Keratinocyte (primary cell): Measurements from ENCODE around the gene CHST8. TPM values are rescaled to one million over a fixed set of nuclear protein-coding genes. Genes with fewer than 3 reads are reported as not detected.

Experiments
- DNase-seq: peaks from one replicate; pipeline ENCODE4 v3.0.0-alpha.2; 2011; ENCODE audit warnings: low read depth, missing footprints, low spot score
- FAIRE-seq: peaks from 2 replicates; lab custom pipeline; 2011; peaks lifted over from hg19 to GRCh38; lab: Jason Lieb, UNC
- H2AFZ ChIP-seq: 2 replicates; pipeline ENCODE4 v1.6.0; 2012; ENCODE audit warnings: low read length, control low read depth, inconsistent platforms; ENCODE audit not compliant: control insufficient read depth
- H3K27ac ChIP-seq: 2 replicates; pipeline ENCODE4 v1.5.1; 2011; ENCODE audit warnings: low read length; ENCODE audit not compliant: control insufficient read depth, insufficient read depth
- H3K27me3 ChIP-seq: 3 replicates; pipeline ENCODE4 v1.6.0; 2011; ENCODE audit warnings: low read length; ENCODE audit not compliant: control insufficient read depth, insufficient read depth; ENCODE audit errors: extremely low read depth
- H3K36me3 ChIP-seq, 2 experiments: 2 replicates in 1 of 2; 3 replicates in 1 of 2; pipeline ENCODE4 v1.5.1; 2011; ENCODE audit warnings: low read length in 2 of 2, mild to moderate bottlenecking in 1 of 2; ENCODE audit not compliant: control insufficient read depth in 2 of 2, insufficient read depth in 2 of 2; ENCODE audit errors: extremely low read depth in 1 of 2
- H3K4me1 ChIP-seq: 3 replicates; pipeline ENCODE4 v1.5.1; 2011; ENCODE audit warnings: low read length; ENCODE audit not compliant: control insufficient read depth, insufficient read depth; ENCODE audit errors: extremely low read depth
- H3K4me2 ChIP-seq: 3 replicates; pipeline ENCODE4 v1.6.0; 2011; ENCODE audit warnings: low read depth, low read length; ENCODE audit not compliant: control insufficient read depth, insufficient read depth; ENCODE audit errors: extremely low read depth
- H3K4me3 ChIP-seq, 3 experiments: fragments of 200-600 bp in 1 of 3; sonication (generic) in 1 of 3; 2 replicates in 2 of 3; 3 replicates in 1 of 3; pipeline ENCODE4 v1.5.1; 2011 to 2016; ENCODE audit warnings: low read length in 3 of 3, mild to moderate bottlenecking in 3 of 3, control low read depth in 2 of 3, inconsistent platforms in 1 of 3, low read depth in 1 of 3, mixed read lengths in 1 of 3, mixed run types in 1 of 3, moderate library complexity in 1 of 3; ENCODE audit not compliant: control insufficient read depth in 2 of 3, insufficient read depth in 2 of 3; ENCODE audit errors: extremely low read depth in 1 of 3
- H3K79me2 ChIP-seq: 2 replicates; pipeline ENCODE4 v1.6.0; 2012; ENCODE audit warnings: low read length; ENCODE audit not compliant: control insufficient read depth, insufficient read depth
- H3K9ac ChIP-seq: 3 replicates; pipeline ENCODE4 v1.6.0; 2011; ENCODE audit warnings: low read length; ENCODE audit not compliant: control insufficient read depth, insufficient read depth; ENCODE audit errors: extremely low read depth
- H3K9me1 ChIP-seq: 3 replicates; pipeline ENCODE4 v1.6.0; 2011; ENCODE audit warnings: low read length; ENCODE audit not compliant: control insufficient read depth, insufficient read depth; ENCODE audit errors: extremely low read depth
- H3K9me3 ChIP-seq: 2 replicates; pipeline ENCODE4 v1.5.1; 2012; ENCODE audit warnings: low read depth, low read length; ENCODE audit not compliant: control insufficient read depth
- H4K20me1 ChIP-seq: 3 replicates; pipeline ENCODE4 v1.6.0; 2011; ENCODE audit warnings: low read length; ENCODE audit not compliant: control insufficient read depth, insufficient read depth; ENCODE audit errors: extremely low read depth
- CTCF ChIP-seq, 3 experiments: IDR thresholded peaks in 1 of 3; conservative IDR thresholded peaks in 1 of 3; optimal IDR thresholded peaks in 1 of 3; 2 replicates in 2 of 3; 3 replicates in 1 of 3; pipeline versions ENCODE3 to v1.5.1; 2011; ENCODE audit warnings: low read length in 3 of 3, mild to moderate bottlenecking in 3 of 3, moderate library complexity in 2 of 3, control low read depth in 1 of 3, inconsistent platforms in 1 of 3; ENCODE audit not compliant: insufficient read depth in 2 of 3; ENCODE audit errors: extremely low read depth in 1 of 3
- EZH2 ChIP-seq: IDR thresholded peaks from one replicate; pipeline ENCODE4 v1.6.1; 2012; ENCODE audit warnings: inconsistent platforms, mild to moderate bottlenecking, low read length, moderate library complexity
- dilution Hi-C: fragments of 300-500 bp; cut with MboI; formaldehyde crosslinking; loops from one replicate; pipeline ENCODE4 v1.7.0; 2020; ENCODE audit warnings: low sequenced_read_pairs; ENCODE audit not compliant: extremely low pct_ligation_motif_present
- polyA plus RNA-seq, 5 experiments: library from polyadenylated mRNA; depleted of rRNA in 3 of 5; stranded (reverse) in 3 of 5; stranded (forward) in 1 of 5; unstranded in 1 of 5; fragments of >200 nt; gene quantifications; 1 replicate in 1 of 5; 2 replicates in 3 of 5; 3 replicates in 1 of 5; pipeline versions ENCODE4 v1.2.1 to v1.2.3, GENCODE V29; 2011 to 2012; ENCODE audit warnings: missing spikeins in 2 of 5, low read depth in 1 of 5, low replicate concordance in 1 of 5

CHST8 gene
- polyA plus RNA-seq, 1 donor (not counting 4 experiments of a cell fraction or from before 2014, with no cell fraction given), result not detected

- no peaks in the 10 kb centered on the region for H3K79me2 ChIP-seq
- H2AFZ ChIP-seq, result no peak overlapping the region
- H3K9me3 ChIP-seq, result no peaks in the 10 kb centered on the region
- no peaks in the 10 kb centered on the region for H3K36me3 ChIP-seq
- H3K9me1 ChIP-seq, result no peaks in the 10 kb centered on the region
- no peak overlapping the region for H3K9ac ChIP-seq
- dilution Hi-C loops, result no loop called here
- H3K4me1 ChIP-seq, result peaks cover 3% of the 10 kb centered on the region
- no peak for FAIRE-seq
- H3K27ac ChIP-seq, result no peak overlapping the region
- no peaks in the 10 kb centered on the region for H4K20me1 ChIP-seq
- no peak for DNase-seq
- no peak for TF ChIP-seq EZH2
- no peak for TF ChIP-seq CTCF (optimal IDR thresholded peaks at IDR 0.05 in 1 of 3, IDR thresholded peaks at IDR 0.05 in 1 of 3, conservative IDR thresholded peaks at IDR 0.05 in 1 of 3; ENCODE audit: extremely low read depth in 1 of 3, insufficient read depth in 2 of 3, low read length in 3 of 3)
- peaks cover 27% of the 10 kb centered on the region for H3K27me3 ChIP-seq
- H3K4me3 ChIP-seq, result no peak overlapping the region
- H3K4me2 ChIP-seq, result no peak overlapping the region
These were observed 158.1 kb downstream of the CHST8 start for GRCh38 chr19:33779849-33780248.

GRCh38 chr19:33780251-33780650, 158.5 kb downstream of the CHST8 start:
- H3K9me1 ChIP-seq, result no peaks in the 10 kb centered on the region
- H3K79me2 ChIP-seq, result no peaks in the 10 kb centered on the region
- no peak overlapping the region for H3K27ac ChIP-seq
- H3K4me2 ChIP-seq, result no peak overlapping the region
- FAIRE-seq (no peak), DNase-seq (no peak)
- no peaks in the 10 kb centered on the region for H4K20me1 ChIP-seq
- peaks cover 27% of the 10 kb centered on the region for H3K27me3 ChIP-seq
- no peak overlapping the region for H3K4me3 ChIP-seq
- no peaks in the 10 kb centered on the region for H3K36me3 ChIP-seq
- no peak overlapping the region for H3K9ac ChIP-seq
- H3K9me3 ChIP-seq, result no peaks in the 10 kb centered on the region
- H2AFZ ChIP-seq, result no peak overlapping the region
- TF ChIP-seq EZH2 (no peak), CTCF (optimal IDR thresholded peaks at IDR 0.05 in 1 of 3, IDR thresholded peaks at IDR 0.05 in 1 of 3, conservative IDR thresholded peaks at IDR 0.05 in 1 of 3; ENCODE audit: extremely low read depth in 1 of 3, insufficient read depth in 2 of 3, low read length in 3 of 3) (no peak)
- dilution Hi-C loops, result no loop called here
- H3K4me1 ChIP-seq, result peaks cover 3% of the 10 kb centered on the region
